SH-SY5Y (cell line): Measurements from ENCODE around the gene DRC3.

ENCODE experiments used
- GATA2 ChIP-seq: IDR thresholded peaks from 2 replicates; pipeline ENCODE4 v1.6.1; 2011; ENCODE audit warnings: mild to moderate bottlenecking, low read depth, low read length
- GATA3 ChIP-seq: IDR thresholded peaks from 2 replicates; pipeline ENCODE4 v1.6.1; 2011; ENCODE audit warnings: low read depth, mild to moderate bottlenecking, low read length, moderate library complexity

Gene DRC3

DNA sequence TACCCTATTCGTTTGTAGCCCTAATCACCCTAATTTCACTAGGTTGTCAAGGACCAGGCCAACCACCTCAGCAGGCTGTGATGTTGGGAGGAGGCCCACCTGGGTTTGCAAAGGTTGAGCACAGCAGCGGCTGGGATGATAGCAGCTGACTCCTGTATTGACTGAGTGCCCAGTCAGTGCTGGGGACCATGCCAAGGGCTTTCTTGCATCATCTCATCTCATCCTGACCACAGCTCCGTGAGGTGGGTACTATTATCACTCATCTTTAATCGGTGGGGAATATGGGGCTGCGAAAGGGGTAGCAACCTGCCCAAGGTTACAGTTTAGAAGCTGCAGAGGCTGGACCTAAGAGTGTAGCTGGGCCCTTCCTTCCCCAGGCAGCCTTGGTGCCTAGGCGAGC lies 54.6 kb downstream of the DRC3 start:
- TF ChIP-seq GATA3 = no peak
- no peak for TF ChIP-seq GATA2

DNA sequence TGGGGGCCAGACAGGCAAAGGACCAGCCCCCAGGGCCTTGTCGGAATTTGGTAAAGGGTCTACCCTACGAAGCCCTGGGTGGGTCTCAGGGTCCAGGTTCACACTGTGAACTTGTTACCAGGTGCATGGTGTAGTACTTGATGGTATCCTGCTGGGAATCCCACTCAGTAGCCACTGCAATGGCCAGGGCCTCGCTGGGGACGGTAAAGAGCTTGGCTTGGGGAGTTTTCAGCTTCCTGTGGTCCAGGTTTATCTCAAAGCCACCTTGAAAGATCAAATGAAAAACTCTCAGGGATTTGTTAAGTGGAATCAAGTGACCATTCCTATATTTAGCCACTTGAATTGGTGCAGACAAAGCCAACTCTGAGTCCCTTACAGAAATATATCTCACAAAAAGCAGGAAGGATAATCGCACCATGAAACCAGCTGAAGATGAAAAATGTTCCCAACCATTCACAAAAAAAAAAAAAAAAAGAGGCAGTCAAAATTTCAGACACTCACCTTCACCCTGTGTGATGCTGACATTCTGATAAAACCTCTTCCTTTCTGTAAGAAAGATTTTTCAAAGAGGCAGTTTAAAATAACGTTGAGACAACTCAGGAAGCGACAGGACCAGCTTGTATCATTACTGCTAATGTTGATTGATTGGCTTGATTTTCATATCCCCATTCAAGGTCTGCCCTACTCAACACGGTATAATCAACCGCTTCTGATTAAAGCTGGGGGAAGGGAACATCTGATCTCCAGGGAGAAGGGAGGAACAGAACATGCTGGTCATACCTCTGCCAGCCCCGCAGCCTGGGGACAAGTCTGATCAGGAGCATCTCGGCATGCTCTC lies 55.7 kb downstream of the DRC3 start:
- no peak for TF ChIP-seq GATA2
- TF ChIP-seq GATA3 = no peak

DNA sequence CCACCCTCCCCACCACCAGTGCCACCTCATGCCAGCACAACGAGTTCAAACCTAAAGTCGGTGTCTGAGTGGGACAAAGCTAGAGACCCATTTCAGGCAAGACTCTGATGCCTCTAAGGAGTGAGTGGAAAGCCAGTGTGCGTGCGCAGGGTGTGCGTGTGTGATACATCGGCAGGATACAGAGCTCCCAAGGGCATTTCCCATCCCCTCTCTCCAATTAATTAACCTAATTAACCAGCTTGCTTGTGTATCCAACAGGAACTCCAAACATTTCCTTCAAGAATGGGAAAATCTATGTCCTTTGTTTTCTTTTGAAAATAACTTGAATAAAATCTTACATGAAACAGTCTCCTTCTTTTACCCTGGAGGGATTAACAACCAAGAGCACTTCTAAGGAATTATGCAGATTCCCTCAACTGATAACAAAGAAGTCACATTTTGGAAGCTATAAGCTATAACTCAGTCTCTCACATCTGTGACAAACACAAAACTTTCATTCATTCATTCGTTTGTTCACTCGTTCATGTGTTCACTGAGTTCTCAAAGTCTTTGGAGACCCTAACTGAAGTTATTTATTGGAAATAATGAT lies 56.4 kb downstream of the DRC3 start:
- TF ChIP-seq GATA3 = no peak
- TF ChIP-seq GATA2 = no peak

DNA sequence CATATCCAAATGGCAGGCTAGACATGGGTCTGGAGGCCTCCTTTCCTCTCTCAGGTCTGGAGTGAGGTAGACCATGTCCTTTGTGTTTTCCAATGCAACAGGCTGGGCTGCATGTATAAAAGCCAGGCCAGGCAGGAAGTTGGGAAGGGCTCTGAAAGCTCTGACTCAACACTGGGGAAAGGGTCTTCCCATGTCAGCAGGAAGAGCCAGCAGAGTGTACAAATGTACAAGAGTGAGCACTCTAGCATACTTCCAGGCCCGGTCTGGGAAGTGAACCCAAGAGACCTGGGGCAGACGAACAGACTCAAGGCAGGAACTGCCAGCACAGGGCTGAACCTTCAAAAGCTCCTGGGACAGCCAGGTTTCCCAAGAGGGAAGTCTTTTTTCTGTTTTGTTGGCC lies 59.3 kb downstream of the DRC3 start:
- TF ChIP-seq GATA3 = no peak
- TF ChIP-seq GATA2 = no peak

DNA sequence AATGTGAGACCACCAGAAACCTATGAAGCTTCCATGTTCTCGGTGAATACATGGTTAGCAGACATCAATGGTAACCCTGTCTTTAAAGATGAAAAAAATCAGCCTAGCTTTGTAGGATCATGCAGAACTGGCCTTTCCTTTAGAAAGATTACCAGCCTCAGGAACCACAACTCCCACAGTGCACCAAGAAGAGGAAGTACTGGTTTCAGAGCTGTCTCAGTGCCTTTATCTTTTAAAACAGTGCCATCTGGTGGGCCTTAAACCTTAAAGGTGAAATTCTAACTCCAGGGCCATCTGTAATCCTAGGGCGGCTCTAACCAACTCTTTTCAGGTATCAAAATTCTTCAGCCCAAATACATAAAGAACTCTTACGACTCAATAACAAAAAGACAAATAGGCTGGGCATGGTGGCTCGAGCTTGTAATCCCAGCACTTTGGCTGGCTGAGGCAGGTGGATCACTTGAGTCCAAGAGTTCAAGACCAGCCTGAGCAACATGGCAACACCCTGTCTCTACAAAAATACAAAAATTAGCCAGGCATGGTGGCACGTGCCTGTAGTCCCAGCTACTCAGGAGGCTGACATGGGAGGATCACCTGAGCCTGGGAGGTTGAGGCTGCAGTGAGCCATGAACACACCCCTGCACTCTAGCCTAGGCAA lies 60.9 kb downstream of the DRC3 start:
- TF ChIP-seq GATA3 (no peak), GATA2 (no peak)

DNA sequence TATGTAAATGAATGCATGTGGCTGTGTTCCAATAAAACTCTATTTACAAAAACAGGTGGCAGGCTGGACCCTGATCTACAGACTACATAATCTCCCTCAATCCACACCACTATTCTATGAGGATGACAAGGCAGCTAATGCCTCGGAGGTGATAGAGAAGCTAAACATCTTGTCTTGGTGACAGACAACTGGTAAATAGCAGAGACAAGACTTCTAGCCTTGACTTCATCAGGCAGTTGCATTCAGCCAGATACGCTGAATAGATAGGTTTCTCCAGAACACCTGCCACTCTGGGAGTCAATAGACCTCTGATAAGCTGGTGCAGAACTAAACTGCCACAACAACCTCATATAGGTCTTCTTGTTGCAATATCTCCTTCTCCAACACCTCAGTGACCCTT lies 63.0 kb downstream of the DRC3 start:
- no peak for TF ChIP-seq GATA3
- TF ChIP-seq GATA2 = no peak

DNA sequence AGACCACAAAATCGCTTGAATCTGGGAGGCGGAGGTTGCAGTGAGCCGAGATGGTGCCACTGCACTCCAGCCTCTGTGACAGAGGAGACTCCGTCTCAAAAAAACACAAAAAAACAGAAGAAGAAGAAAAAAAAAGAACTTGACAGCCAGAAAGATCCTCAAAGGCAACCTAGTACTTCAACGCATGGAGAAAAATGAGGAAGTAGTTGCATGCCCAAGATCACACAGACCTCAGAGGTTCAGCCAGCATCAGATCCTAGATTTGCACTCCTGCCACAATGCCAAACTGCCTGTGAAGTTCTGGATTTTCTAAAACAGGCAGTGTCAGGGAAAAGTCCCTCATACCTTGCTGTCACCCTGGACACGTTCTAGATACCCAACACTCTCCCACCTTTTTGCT lies 64.8 kb downstream of the DRC3 start:
- TF ChIP-seq GATA2 (no peak), GATA3 (no peak)

DNA sequence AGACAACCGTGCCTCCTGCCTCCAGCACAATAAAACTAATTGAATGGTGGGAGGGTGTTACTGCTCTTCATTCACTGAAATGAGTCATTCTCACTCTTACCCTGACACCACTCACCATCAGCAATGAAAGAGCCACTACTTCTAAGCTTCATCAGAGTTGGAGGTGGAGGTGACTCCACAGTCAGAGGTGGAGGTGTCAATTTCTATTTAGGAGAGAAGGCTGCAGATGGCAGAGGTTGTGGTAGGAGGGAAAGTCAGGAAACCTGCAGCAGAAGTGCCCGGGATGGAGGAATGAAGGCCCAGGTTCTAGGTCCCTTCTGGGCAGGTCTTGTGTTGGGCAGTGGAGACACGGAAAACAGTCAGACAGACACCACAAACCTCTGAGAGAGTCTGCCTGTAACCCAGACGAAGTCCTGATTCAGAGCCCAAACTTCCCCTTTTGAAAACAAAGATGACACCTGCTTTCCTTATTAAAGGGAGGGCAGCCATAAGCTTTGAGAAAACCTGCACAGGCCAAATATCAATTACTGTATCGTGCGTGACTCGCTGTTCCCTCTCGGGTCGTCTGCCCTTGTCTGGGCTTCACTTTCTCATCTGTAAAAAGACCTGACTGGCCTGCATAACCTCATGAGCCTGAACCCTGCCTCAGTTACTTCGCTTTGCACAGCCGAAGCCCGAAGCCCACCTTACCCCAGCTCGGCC lies 65.6 kb downstream of the DRC3 start:
- no peak for TF ChIP-seq GATA3
- TF ChIP-seq GATA2 = no peak

DNA sequence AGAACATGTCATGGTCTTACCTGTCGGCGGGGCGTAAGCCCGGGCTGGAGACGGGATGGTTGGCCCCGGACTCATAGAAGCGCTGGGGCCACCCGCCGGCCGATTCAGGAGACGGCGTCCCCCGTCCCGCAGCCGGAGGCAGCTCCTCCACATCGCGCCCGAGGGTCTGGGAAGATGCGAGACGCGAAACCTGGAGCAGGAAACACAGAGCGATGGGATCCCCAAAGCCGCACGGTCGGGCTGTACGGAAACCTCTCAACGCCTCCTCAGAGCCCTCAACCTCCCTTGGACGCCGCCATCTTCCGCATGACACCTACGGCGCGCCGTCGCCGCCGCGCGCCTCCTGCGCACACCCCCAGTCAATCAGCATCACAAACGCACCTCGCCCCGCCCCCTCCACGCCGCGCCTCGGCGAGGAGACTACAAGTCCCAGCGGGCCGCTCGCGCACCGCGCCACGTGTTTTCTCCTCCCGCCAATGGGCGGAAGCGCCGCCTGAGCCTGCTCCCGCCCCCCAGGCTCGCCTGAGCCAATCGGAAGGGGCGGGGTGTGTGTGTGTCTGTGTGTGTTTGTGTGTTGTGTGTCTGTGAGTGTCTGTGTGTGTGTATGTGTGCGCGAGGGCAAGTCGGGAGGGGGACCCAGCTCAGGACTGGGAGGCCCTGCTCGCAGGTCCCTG lies 66.3 kb downstream of the DRC3 start, which contains the start of the genes ATPAF2 and GID4:
Gene ATPAF2, minus strand, starts transcription at position 308 of the 674 bp plus-strand sequence. Its CDS starts 155 bp downstream, at position 153.
Gene GID4, plus strand, starts transcription at position 548 of the 674 bp plus-strand sequence. Its CDS starts 57 bp downstream, at position 605.
- TF ChIP-seq GATA2 = no peak
- TF ChIP-seq GATA3 = no peak

DNA sequence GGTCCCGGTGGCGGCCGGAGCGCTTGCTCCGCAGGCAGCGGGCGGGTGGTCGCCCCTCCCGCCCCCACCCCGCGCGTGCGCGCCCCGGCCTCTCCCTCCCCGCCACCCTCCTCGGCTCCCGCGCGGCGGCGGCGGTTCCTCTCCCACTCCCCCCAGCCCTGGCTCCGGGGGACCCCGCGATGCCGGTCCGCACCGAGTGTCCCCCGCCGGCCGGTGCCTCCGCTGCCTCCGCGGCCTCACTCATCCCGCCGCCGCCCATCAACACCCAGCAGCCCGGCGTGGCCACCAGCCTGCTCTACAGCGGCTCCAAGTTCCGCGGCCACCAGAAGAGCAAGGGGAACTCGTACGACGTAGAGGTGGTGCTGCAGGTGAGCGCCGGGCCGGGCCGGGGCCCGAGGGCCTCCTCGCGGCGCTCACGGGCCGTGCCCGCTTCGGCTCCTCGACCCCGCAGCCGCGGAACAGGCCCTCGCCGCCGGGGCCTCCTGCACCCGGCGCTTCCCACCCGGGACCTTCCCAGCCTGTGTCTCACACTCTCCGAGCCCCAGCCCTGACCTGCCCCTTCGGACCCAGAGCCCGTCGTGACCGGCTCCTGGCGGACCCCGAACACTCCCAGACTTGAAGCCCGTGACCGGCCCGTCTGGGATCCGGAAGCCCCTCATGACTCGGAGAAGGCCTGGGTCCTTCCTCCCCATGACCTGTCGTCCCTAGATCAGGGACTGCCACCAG lies 67.0 kb downstream of the DRC3 start:
- TF ChIP-seq GATA2 (no peak), GATA3 (no peak)

DNA sequence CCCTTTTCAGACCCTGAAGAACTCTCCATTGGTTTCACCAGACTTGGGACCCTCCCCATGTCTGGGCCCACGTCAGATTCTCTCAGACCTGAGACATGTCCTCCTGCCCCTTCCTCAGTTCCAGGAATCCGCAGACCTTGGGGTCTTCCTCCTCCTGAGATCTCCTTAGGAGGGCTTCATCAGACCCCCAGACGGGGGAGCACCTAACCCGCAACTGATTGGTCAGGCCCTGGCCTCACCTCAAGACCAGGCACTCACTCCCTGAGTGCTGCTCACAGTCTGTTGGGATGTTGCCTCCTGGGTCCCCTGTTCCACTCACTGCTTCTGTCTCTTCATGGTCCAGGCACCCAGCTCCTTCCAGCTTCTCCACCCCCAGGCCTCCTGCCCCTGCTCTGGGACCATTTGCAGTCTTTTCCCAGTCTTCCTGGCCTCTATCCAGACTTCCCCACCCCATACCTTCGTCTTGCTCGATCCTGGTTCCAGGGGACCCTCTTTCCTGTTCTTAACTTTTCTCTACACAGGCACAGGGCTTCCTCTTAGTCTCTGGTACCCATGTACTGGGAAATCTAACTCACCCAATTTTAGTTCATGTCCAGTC lies 67.7 kb downstream of the DRC3 start:
- no peak for TF ChIP-seq GATA2
- TF ChIP-seq GATA3 = no peak

DNA sequence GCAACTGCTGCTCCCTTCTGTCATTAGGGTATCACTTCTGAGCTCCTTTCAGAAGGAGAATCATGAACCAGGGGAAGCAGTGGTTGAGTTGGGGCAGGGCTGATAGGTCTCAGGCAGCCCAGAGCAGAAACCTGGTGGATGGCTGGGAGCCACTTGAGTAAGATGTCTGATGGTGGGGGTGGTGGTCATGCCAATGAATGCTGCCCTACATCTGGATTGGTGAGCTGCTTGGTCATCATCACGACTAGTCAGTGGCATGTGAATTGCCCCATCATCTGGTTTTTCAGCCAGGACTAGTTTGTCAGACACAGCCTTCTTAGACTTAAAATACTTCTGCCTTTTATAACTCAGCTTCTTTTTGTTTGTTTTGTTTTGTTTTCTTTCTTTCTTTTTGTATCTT lies 69.1 kb downstream of the DRC3 start:
- TF ChIP-seq GATA3 = no peak
- TF ChIP-seq GATA2 = no peak

DNA sequence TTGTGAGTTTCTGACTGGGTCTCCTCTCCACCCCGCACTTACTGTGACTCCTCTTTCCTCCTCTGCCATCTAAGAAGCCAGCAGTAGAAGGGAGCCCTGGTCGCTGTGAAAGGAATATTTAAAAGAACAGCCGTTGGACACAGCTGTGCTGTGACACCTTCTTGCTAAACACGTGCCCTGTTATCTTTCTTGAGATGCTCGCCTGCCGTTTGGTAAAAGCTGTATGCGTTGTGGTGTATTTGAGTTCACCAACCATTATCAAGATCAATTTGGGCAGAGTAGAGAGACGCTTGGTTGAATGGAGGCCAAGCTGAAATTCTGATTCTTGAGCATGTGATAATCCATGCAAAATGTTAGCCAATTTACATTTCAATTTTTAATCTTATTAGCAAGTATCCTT lies 70.3 kb downstream of the DRC3 start:
- TF ChIP-seq GATA2 (no peak), GATA3 (no peak)
